ENCODE results near the gene NEDD4L.
"Not testable (repeated sequence)": the region's sequence is repeated elsewhere in the genome, so short reads cannot be mapped to it uniquely, and the experiment has no call there.

Gene NEDD4L

GRCh38 chr18:58247363-58247834 is 203.4 kb downstream of the NEDD4L start:
- DNase-seq = no peak

DNA sequence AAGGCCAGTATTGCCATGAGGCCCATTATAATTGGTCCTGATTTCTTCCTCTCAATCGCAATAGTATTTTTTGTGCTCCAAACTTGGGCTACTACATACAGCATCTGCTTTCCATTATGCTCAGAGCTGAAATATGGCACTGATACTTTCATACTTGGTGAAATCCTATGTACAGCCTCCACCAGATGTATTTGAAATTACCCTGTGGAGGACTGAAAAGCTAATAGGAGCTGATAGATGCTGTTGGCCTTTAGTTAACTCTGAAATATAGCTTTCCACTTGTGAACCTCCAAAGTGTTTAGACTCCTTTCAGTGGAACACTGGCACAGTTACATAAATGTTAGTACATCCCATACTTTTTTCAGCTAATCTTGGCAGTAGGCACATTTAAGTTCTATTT is 205.7 kb downstream of the NEDD4L start:
- DNase-seq = no peak

DNA sequence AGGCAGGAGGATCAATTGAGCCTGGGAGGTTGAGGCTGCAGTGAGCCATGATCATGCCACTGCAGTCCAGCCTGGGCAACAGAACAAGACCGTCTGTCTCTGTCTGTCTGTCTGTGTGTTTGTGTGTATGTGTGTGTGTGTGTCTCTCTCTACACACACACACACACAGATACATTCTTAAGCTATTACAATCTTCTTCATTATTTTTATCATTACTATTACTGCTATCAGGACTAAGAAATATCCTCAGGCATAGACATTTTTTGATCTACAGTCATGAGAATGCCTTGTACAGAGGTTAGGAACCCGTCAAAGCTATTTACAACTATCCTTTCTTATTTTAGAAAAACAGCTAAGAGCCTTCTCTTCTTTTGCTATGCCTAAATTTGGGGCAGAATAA is 207.4 kb downstream of the NEDD4L start:
- no peak for DNase-seq

- no peak for DNase-seq
Measured at GRCh38 chr18:58252166-58252565, 208.1 kb downstream of the NEDD4L start.

DNA sequence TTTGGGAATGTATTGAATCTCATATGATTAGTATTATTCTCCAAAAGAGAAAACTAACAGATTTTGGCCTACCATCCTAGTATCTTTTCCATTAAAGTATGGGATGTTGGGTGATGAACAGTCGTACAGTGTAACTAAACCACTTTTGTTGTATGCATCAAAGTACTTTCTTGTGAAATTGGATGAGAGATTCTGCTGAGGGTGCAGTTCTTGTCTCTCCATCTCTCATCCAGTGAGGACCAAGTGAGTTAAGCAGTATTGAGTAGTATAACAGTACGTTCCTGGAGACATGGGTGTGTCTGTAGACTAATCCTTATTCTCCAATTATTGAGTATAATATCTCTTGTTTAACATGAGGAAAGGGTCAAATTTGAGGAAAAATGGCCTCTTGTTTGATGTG is 209.3 kb downstream of the NEDD4L start:
- no peak for DNase-seq

DNA sequence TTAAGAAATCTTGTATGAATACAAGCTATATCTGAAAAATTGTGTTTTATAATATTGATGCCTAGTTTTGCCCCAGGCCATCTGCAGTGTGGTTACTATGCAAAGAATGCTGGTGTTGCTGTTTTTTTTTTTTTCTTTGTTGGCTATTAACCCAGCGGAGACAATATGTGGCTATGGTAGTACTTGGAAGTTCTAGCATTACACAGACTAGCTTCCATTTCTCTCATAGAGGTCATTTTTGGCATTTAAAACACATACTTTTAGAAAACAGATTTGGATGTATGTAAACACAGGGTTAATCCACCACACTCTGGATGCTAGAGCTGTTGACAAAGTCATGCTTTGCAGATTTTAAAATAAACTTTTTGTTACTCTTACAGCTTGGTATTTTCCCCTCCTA is 209.8 kb downstream of the NEDD4L start:
- no peak for DNase-seq

DNA sequence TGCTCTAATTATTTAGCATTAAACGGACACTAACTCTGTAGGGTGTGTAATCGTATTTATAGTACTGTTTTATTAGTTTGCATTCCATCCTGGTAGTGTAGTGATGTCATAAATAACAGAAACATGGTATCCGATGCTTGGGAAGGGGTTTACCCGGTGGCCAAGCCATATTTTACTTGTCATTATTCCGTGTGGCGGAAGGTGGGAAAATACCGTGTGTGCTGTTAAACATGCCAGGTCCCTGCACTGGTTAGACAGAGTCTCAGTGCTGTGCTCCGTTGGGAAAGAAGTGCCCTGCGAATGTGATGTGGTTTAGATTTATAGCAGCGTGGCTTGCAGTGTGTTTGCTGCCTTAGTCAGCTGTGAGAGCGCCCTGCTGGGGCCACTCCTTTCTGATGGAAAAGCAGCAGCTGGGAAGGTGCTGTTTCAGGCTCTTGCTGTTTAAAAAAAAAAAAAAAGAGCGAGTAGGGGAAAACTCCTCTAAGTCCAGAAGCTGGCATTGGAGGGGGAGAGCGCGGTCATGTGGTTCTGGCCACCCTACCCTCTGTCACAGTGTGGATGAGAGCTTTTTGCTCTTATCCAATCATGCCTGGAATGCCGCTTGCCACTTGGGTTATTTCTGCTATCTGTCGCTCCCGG is 211.0 kb downstream of the NEDD4L start:
- DNase-seq = no peak

DNA sequence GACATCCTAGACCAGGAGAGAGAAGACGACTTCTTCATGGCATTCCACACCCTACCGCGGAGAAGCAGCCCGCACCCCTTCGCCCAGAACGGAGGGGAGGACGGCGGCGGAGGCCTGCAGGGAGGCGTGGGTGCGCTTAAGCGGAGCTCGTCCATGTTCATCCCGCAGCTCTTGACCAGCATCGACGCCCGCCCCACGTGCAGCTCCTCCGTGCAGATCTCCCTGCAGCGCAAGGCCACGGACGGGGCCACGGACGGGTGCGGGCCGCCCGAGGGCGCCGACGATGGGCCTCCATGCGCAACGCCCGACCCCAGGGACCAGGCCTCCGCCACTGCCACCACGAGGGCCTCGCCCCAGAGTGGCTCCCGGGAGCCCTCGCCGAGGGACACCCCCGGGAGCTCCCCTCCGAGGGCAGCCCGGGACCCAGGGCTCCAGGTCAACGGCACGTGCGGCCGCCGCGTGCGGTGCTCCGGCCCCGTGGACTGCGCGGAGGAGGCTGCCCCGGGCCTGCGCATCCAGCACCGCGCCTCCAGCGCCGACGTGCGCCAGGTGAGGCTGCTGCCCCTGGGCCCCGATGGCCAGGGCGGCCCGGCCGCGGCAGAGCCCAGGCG is 211.8 kb downstream of the NEDD4L start:
- no peak for DNase-seq

- DNase-seq = no peak
Measured at GRCh38 chr18:58256316-58257080, 212.5 kb downstream of the NEDD4L start.

GRCh38 chr18:58257461-58257860 is 213.4 kb downstream of the NEDD4L start:
- no peak for DNase-seq

DNA sequence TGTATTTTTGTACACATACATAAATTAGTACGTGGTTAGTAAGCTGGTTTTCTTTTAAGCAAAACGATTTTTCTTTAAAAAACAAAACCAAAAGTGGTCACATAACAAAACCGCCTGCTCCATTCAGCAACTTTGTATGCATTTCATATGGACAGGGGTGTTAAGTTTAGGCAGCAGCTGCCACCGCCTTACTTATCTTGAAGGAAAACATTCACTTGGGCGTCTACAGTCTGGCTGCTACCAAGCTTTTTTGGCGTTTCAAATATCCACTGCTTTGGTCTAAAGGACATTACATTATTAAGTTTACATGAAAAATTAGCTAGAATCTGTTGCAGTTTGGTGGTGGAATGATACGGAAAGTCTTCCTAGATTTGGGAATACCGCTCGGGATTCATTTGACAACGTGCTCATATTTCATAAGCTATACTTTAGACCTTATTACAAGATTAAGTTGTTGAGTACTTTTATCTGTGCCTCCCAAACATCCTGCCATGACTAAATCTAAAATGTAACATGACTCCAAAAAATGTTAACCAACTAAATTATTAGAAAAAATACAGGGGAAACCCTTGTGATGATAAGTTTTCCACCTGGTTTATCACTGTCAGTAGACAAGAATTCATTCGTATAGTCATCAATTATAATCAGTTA is 214.8 kb downstream of the NEDD4L start:
- no peak for DNase-seq

GRCh38 chr18:58263055-58263957 is 219.3 kb downstream of the NEDD4L start:
- no peak for DNase-seq

DNA sequence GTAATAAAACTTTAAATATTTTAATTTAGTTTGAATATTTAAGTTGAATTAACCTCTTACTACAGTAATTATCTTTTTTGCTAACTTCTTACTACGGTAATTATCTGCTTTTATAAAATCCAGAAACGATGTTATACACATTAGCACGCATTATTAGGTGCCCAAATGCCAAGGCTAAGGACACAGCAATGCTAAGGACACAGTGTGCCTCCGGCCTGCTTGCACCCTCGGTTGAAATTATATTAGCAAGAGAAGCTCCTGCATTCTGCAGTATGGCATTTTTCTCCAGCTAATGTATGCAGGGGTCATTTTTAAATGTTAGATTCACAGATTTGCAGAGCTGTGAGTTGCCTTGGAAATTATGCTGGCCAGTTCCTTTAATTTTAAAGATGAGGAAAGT is 220.0 kb downstream of the NEDD4L start:
- DNase-seq = no peak

DNA sequence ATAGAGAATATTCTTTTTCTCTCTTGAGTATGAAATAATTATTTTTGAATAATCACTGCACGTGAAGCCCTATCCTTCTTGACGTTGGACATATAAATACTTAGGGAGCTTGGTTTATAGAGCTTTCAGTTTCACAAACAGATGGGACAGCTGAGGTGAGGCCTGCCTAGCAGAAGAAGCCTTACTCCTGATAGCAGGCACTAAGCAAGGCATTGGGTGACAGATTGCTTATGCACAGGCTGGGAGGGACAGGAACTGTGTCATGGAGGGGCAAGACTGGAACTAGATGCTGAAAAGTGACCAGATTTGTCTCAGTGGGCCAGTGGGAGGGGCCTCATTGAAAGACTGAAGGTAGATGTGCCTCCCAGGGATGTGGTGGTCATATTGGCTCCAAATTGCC is 220.8 kb downstream of the NEDD4L start:
- DNase-seq = no peak

DNA sequence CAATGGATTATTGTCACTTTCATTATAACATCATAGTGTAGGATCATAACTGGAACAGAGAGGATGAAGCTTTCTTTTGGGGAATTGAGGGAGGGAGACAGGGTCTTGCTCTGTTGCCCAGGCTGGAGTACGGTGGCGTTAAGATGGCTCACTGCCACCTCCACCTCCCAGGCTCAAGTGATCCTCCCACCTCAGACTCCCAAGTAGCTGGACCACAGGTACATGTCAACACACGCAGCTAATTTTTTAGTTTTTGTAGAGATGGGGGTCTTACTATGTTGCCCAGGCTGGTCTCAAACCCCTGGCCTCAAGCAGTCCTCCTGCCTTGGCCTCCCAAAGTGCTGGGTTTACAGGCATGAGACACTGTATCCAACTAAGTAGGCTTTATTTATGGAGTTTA is 221.5 kb downstream of the NEDD4L start:
- not testable (repeated sequence) for DNase-seq

- no peak for DNase-seq
Measured at GRCh38 chr18:58266291-58266690, 222.3 kb downstream of the NEDD4L start.

DNA sequence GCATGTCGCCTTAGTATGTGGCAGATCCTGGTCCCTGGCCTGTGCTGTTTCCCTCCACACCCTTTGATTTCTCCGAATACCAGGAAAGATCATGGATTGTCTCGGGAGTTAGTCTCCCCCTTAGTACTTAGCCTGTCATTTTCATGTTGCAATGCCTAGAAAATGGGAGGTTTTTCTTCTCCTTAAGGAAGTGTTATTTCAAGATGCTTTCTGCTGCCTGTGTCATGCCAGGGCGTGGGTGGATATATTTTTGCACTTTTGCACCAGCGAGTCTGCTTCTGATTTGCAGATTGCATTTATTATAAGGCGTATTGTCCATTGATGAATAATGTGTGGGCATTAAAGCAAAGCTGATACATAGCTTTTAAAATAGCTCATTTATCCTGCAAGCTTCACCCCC is 223.5 kb downstream of the NEDD4L start:
- DNase-seq = no peak

DNA sequence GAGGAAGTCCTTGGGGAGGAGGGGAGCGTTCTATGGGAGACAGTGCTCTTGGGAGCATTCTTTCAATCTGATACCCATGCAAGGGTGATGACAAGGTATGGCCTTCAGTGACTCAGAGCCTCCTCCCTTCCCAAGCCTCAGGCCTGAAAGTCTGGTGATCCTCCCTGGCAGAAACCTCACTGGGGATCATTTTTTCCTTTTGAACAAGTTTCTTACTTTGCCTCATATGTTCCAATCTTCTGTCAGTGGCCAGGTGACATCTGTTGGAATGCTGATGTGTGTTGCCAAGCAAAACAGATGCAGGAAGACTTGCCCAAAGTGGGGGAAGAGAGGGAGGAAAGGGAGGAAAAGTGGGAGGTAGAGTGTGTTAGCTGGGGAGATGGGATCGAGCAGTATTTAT is 224.8 kb downstream of the NEDD4L start:
- no peak for DNase-seq

- no peak for DNase-seq
Measured at GRCh38 chr18:58269931-58270330, 225.9 kb downstream of the NEDD4L start.

GRCh38 chr18:58270396-58270795 is 226.4 kb downstream of the NEDD4L start:
- no peak for DNase-seq

- DNase-seq = no peak
Measured at GRCh38 chr18:58271770-58272169, 227.7 kb downstream of the NEDD4L start.

GRCh38 chr18:58272209-58272608 is 228.2 kb downstream of the NEDD4L start:
- no peak for DNase-seq

All from NCI-H748 treated with DMSO at 0.1 percent for 48 hours (cell line).